ENCODE results near the gene ASPSCR1. TPM values are rescaled to one million over a fixed set of nuclear protein-coding genes. Genes with fewer than 3 reads are reported as not detected.

ASPSCR1 gene
- total and polyA plus RNA-seq, 9 of the 15 experiments (the other 6 are each of a cell fraction or from before 2014, with no cell fraction given), result 0.90 to 36.9 (median 11.6) TPM

DNA sequence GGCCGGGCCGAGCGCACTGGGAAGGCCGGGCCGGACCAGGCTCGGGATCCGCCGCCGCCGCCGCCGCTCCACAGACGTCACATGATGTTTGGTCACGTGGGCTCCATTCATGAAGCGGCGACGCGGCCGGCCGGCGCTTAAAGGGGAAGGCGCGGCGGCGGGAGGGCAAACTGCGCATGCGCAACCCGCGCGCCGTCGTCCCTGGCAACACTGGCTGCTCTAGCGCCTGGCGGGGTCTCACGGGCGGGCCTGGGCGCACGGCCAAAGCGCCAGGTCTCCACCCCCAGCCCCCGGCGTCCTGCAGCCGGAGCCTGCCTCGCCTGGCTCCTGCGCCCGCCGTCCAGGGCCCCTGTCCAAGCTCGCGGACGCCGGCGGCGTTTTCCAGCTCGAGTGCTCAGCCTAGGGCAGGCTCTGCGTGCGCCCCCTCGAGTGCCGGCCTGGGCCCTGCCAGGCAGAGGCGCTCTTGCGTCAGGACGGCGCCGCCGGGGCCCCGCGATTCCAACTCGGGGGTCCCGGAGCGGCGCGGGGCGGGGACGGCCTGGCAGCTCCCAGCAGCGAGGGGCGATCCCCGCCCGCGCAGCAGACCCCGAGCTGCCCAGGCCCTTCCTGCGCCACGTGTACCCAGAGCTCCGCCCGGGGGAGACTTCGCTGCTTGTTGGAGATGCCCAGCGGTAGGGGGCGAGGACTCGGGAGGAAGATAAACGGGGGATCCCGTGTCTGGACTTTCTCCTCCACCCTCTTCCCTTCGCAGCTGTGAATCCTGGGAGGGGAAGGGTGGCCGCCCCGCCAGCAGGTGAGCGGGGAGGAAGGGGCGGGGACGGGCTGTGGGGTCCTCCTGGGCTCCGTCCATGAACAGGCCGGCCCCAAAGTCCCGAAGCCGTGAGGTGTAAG lies 49.5 kb upstream of the ASPSCR1 start, which contains the start of gene MAFG (continued):
- TF ChIP-seq TCF3 (CRISPR knock-in tag; IDR thresholded peaks at IDR 0.05), result no peak; the same call in 1 of the 2 replicates
- no peak for TF ChIP-seq SNIP1 (IDR thresholded peaks at IDR 0.05; ENCODE audit: low read depth)
- TF ChIP-seq, protein P1, sequence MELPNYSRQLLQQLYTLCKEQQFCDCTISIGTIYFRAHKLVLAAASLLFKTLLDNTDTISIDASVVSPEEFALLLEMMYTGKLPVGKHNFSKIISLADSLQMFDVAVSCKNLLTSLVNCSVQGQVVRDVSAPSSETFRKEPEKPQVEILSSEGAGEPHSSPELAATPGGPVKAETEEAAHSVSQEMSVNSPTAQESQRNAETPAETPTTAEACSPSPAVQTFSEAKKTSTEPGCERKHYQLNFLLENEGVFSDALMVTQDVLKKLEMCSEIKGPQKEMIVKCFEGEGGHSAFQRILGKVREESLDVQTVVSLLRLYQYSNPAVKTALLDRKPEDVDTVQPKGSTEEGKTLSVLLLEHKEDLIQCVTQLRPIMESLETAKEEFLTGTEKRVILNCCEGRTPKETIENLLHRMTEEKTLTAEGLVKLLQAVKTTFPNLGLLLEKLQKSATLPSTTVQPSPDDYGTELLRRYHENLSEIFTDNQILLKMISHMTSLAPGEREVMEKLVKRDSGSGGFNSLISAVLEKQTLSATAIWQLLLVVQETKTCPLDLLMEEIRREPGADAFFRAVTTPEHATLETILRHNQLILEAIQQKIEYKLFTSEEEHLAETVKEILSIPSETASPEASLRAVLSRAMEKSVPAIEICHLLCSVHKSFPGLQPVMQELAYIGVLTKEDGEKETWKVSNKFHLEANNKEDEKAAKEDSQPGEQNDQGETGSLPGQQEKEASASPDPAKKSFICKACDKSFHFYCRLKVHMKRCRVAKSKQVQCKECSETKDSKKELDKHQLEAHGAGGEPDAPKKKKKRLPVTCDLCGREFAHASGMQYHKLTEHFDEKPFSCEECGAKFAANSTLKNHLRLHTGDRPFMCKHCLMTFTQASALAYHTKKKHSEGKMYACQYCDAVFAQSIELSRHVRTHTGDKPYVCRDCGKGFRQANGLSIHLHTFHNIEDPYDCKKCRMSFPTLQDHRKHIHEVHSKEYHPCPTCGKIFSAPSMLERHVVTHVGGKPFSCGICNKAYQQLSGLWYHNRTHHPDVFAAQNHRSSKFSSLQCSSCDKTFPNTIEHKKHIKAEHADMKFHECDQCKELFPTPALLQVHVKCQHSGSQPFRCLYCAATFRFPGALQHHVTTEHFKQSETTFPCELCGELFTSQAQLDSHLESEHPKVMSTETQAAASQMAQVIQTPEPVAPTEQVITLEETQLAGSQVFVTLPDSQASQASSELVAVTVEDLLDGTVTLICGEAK (IDR thresholded peaks at IDR 0.05), result 0 out of 2 replicates have a peak, but pooled peaks have one; percentile 30
- TF ChIP-seq, protein P1 (CRISPR knock-in tag; IDR thresholded peaks at IDR 0.05), result no peak
- TF ChIP-seq MXI1 (IDR thresholded peaks at IDR 0.05; ENCODE audit: low read depth, low read length), result peak; percentile 73
- TF ChIP-seq SMARCB1 (IDR thresholded peaks at IDR 0.05; ENCODE audit: insufficient read length, low read depth), result no peak
- TF ChIP-seq CHD4 (IDR thresholded peaks at IDR 0.05; ENCODE audit: insufficient read depth, insufficient replicate concordance, low read depth, low read length, poor library complexity, severe bottlenecking), result peak; percentile 80
- TF ChIP-seq, protein P2, sequence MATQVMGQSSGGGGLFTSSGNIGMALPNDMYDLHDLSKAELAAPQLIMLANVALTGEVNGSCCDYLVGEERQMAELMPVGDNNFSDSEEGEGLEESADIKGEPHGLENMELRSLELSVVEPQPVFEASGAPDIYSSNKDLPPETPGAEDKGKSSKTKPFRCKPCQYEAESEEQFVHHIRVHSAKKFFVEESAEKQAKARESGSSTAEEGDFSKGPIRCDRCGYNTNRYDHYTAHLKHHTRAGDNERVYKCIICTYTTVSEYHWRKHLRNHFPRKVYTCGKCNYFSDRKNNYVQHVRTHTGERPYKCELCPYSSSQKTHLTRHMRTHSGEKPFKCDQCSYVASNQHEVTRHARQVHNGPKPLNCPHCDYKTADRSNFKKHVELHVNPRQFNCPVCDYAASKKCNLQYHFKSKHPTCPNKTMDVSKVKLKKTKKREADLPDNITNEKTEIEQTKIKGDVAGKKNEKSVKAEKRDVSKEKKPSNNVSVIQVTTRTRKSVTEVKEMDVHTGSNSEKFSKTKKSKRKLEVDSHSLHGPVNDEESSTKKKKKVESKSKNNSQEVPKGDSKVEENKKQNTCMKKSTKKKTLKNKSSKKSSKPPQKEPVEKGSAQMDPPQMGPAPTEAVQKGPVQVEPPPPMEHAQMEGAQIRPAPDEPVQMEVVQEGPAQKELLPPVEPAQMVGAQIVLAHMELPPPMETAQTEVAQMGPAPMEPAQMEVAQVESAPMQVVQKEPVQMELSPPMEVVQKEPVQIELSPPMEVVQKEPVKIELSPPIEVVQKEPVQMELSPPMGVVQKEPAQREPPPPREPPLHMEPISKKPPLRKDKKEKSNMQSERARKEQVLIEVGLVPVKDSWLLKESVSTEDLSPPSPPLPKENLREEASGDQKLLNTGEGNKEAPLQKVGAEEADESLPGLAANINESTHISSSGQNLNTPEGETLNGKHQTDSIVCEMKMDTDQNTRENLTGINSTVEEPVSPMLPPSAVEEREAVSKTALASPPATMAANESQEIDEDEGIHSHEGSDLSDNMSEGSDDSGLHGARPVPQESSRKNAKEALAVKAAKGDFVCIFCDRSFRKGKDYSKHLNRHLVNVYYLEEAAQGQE (IDR thresholded peaks at IDR 0.05; ENCODE audit: borderline replicate concordance), result peak; percentile 89
- TF ChIP-seq, protein P2 (CRISPR knock-in tag; IDR thresholded peaks at IDR 0.05; ENCODE audit: low read depth), result no peak; the same call in 1 of the 2 replicates

Data from K562 (cell line).